Neural progenitor cell (in vitro differentiated cells): Measurements from ENCODE around the gene ZCRB1. TPM values are rescaled to one million over a fixed set of nuclear protein-coding genes. Genes with fewer than 3 reads are reported as not detected.

Source experiments
- DNase-seq: peaks from one replicate; pipeline ENCODE4 v3.0.0-alpha.2; 2016; ENCODE audit warnings: low spot score
- H2AFZ ChIP-seq: fragments of 200-600 bp; sonication (generic); replicated peaks from 2 replicates; pipeline ENCODE4 v1.6.1; 2016; ENCODE audit warnings: antibody characterized with exemption
- H3F3A ChIP-seq: fragments of 200-600 bp; sonication (generic); 2 replicates; pipeline ENCODE4 v1.6.1; 2016; ENCODE audit warnings: antibody characterized with exemption, low read depth
- H3K27ac ChIP-seq: fragments of 200-600 bp; sonication (generic); 2 replicates; pipeline ENCODE4 v1.5.1; 2016; ENCODE audit warnings: mild to moderate bottlenecking
- H3K27me3 ChIP-seq: fragments of 200-600 bp; sonication (generic); 2 replicates; pipeline ENCODE4 v1.6.1; 2016; ENCODE audit warnings: mild to moderate bottlenecking, moderate library complexity
- H3K36me3 ChIP-seq: fragments of 200-600 bp; sonication (generic); 2 replicates; pipeline ENCODE4 v1.5.1; 2016
- H3K4me1 ChIP-seq: fragments of 200-600 bp; sonication (generic); 2 replicates; pipeline ENCODE4 v1.6.1; 2016; ENCODE audit warnings: mixed run types
- H3K4me2 ChIP-seq: fragments of 200-600 bp; sonication (generic); 2 replicates; pipeline ENCODE4 v1.6.1; 2016
- H3K4me3 ChIP-seq: fragments of 200-600 bp; sonication (generic); 2 replicates; pipeline ENCODE4 v1.5.1; 2016
- H3K79me2 ChIP-seq: fragments of 200-600 bp; sonication (generic); 2 replicates; pipeline ENCODE4 v1.6.1; 2016; ENCODE audit warnings: low read depth
- H3K9ac ChIP-seq: fragments of 200-600 bp; sonication (generic); 2 replicates; pipeline ENCODE4 v1.6.1; 2016
- H3K9me3 ChIP-seq: fragments of 200-600 bp; sonication (generic); 2 replicates; pipeline ENCODE4 v1.5.1; 2016; ENCODE audit warnings: low read depth
- H4K20me1 ChIP-seq: fragments of 200-600 bp; sonication (generic); 2 replicates; pipeline ENCODE4 v1.6.1; 2016; ENCODE audit warnings: low read depth
- H3K27ac Mint-ChIP-seq: 3 replicates; pipeline ENCODE4 v1.8.0; 2021; ENCODE audit warnings: mixed read lengths
- H3K27me3 Mint-ChIP-seq: 2 replicates; pipeline ENCODE4 v1.8.0; 2022; ENCODE audit warnings: low read depth, mild to moderate bottlenecking, inconsistent platforms, moderate library complexity, mixed read lengths; ENCODE audit not compliant: insufficient read depth
- H3K36me3 Mint-ChIP-seq: 3 replicates; pipeline ENCODE4 v1.8.0; 2021; ENCODE audit warnings: mixed read lengths
- H3K4me1 Mint-ChIP-seq: 3 replicates; pipeline ENCODE4 v1.8.0; 2021; ENCODE audit warnings: mixed read lengths
- H3K4me3 Mint-ChIP-seq: 3 replicates; pipeline ENCODE4 v1.8.0; 2021; ENCODE audit warnings: mild to moderate bottlenecking, moderate library complexity, mixed read lengths
- H3K9me3 Mint-ChIP-seq: 3 replicates; pipeline ENCODE4 v1.8.0; 2020; ENCODE audit warnings: mixed read lengths
- EZH2 ChIP-seq: fragments of 200-600 bp; sonication (generic); IDR thresholded peaks from 2 replicates; pipeline ENCODE4 v1.6.1; 2017; ENCODE audit warnings: antibody characterized with exemption, mild to moderate bottlenecking, moderate library complexity
- EZH2phosphoT487 ChIP-seq: fragments of 200-600 bp; sonication (generic); IDR thresholded peaks from 2 replicates; pipeline ENCODE4 v1.6.1; 2017; ENCODE audit warnings: antibody characterized with exemption
- total RNA-seq: library from RNA; depleted of rRNA; stranded (reverse); fragments of >200 nt; gene quantifications from 2 replicates; pipeline ENCODE4 v1.2.3, GENCODE V29; 2015; ENCODE audit warnings: low replicate concordance
- TF ChIP-seq, protein P1 (sequence below): fragments of 200-600 bp; sonication (generic); IDR thresholded peaks from 2 replicates; pipeline ENCODE4 v1.5.1; 2017; ENCODE audit warnings: antibody characterized with exemption, mild to moderate bottlenecking

Gene ZCRB1
- total RNA-seq, 1 donor from 2014 or later, result 84.7 TPM

DNA sequence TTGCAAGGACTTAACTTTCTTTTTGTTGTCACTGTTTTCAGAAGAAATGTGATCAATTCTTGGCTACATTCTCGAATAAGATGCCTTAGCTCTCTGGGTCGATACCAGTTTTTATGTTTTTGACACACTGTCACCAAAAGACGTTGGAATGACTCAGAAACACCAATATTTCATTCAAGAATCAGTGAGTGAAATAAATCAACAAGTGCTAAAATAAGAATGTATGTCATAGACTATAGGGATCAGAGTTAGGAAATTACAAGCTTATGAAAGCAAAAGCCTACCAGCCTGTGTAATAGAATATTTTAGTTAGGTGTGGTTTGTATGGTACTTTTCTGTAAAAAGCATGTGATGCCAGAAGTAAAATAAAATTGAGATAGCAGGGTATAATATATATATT is 17.8 kb upstream of the ZCRB1 start:
- DNase-seq, result no peak
- no peak overlapping the region for H3K4me2 ChIP-seq
- Mint-ChIP-seq H3K9me3 (peaks cover 2% of the 10 kb centered on the region), H3K36me3 (peaks cover 14% of the 10 kb centered on the region), H3K4me1 (no peaks in the 10 kb centered on the region), H3K27me3 (peaks cover 2% of the 10 kb centered on the region), H3K27ac (no peak overlapping the region), H3K4me3 (no peak overlapping the region)
- TF ChIP-seq, protein P1, sequence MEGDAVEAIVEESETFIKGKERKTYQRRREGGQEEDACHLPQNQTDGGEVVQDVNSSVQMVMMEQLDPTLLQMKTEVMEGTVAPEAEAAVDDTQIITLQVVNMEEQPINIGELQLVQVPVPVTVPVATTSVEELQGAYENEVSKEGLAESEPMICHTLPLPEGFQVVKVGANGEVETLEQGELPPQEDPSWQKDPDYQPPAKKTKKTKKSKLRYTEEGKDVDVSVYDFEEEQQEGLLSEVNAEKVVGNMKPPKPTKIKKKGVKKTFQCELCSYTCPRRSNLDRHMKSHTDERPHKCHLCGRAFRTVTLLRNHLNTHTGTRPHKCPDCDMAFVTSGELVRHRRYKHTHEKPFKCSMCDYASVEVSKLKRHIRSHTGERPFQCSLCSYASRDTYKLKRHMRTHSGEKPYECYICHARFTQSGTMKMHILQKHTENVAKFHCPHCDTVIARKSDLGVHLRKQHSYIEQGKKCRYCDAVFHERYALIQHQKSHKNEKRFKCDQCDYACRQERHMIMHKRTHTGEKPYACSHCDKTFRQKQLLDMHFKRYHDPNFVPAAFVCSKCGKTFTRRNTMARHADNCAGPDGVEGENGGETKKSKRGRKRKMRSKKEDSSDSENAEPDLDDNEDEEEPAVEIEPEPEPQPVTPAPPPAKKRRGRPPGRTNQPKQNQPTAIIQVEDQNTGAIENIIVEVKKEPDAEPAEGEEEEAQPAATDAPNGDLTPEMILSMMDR, result no peak
- TF ChIP-seq EZH2phosphoT487 (no peak), EZH2 (no peak)
- no peak overlapping the region for H3K9ac ChIP-seq
- H3K4me3 ChIP-seq, result no peak overlapping the region
- no peak overlapping the region for H3K27ac ChIP-seq
- H3F3A ChIP-seq, result peaks cover 2% of the 10 kb centered on the region
- H3K9me3 ChIP-seq, result no peaks in the 10 kb centered on the region
- no peaks in the 10 kb centered on the region for H3K36me3 ChIP-seq
- H2AFZ ChIP-seq, result no peak overlapping the region
- H3K79me2 ChIP-seq, result peaks cover 100% of the 10 kb centered on the region
- H4K20me1 ChIP-seq, result peaks cover 21% of the 10 kb centered on the region
- H3K4me1 ChIP-seq, result no peaks in the 10 kb centered on the region
- no peaks in the 10 kb centered on the region for H3K27me3 ChIP-seq

GRCh38 chr12:42342028-42342427 is 16.1 kb upstream of the ZCRB1 start:
- Histone ChIP-seq H2AFZ (no peak overlapping the region), H3K4me1 (no peaks in the 10 kb centered on the region), H3K4me2 (no peak overlapping the region), H3K27ac (no peak overlapping the region), H3K36me3 (no peaks in the 10 kb centered on the region), H3K27me3 (no peaks in the 10 kb centered on the region), H3K79me2 (peaks cover 99% of the 10 kb centered on the region), H3K9me3 (no peaks in the 10 kb centered on the region), H3K4me3 (no peak overlapping the region), H3F3A (peaks cover 2% of the 10 kb centered on the region), H4K20me1 (peaks cover 23% of the 10 kb centered on the region), H3K9ac (no peak overlapping the region)
- no peak overlapping the region for H3K4me3 Mint-ChIP-seq
- no peak for DNase-seq
- TF ChIP-seq, protein P1, result no peak
- TF ChIP-seq EZH2phosphoT487 (no peak), EZH2 (no peak)
- no peak overlapping the region for H3K27ac Mint-ChIP-seq
- peaks cover 14% of the 10 kb centered on the region for H3K36me3 Mint-ChIP-seq
- H3K4me1 Mint-ChIP-seq, result no peaks in the 10 kb centered on the region
- no peaks in the 10 kb centered on the region for H3K27me3 Mint-ChIP-seq
- no peaks in the 10 kb centered on the region for H3K9me3 Mint-ChIP-seq

DNA sequence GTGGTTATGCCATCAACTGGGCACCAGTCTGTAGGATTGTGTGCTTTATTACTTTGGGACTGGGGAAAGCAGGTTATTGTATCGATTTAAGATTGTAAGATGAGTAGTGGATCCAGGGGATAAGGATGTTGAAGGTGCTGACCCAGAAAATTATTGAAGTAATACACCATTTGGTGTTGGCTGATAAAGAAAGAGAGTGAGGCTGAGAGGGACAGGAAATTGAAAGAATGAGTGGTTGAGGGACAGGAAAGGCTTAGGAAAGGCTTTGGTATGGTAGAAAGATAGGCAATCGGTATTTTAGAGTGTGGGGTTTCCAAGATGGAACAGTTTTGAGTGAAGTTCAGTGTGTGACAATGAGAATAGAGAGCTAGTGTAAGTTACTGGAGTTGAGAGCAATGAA is 12.4 kb upstream of the ZCRB1 start:
- Mint-ChIP-seq H3K36me3 (peaks cover 16% of the 10 kb centered on the region), H3K9me3 (no peaks in the 10 kb centered on the region), H3K4me3 (no peak overlapping the region), H3K4me1 (no peaks in the 10 kb centered on the region), H3K27me3 (no peaks in the 10 kb centered on the region), H3K27ac (no peak overlapping the region)
- DNase-seq, result no peak
- no peak overlapping the region for H3K4me2 ChIP-seq
- H3K27me3 ChIP-seq, result no peaks in the 10 kb centered on the region
- TF ChIP-seq, protein P1, result no peak
- TF ChIP-seq EZH2phosphoT487 (no peak), EZH2 (no peak)
- H3F3A ChIP-seq, result peaks cover 2% of the 10 kb centered on the region
- no peak overlapping the region for H2AFZ ChIP-seq
- peaks cover 99% of the 10 kb centered on the region for H3K79me2 ChIP-seq
- H3K4me1 ChIP-seq, result no peaks in the 10 kb centered on the region
- no peaks in the 10 kb centered on the region for H3K9me3 ChIP-seq
- H3K27ac ChIP-seq, result no peak overlapping the region
- no peak overlapping the region for H3K9ac ChIP-seq
- H3K4me3 ChIP-seq, result no peak overlapping the region
- H4K20me1 ChIP-seq, result peaks cover 29% of the 10 kb centered on the region
- H3K36me3 ChIP-seq, result peaks cover 8% of the 10 kb centered on the region
